ENCODE results near the gene ERAL1.

ERAL1 gene

DNA sequence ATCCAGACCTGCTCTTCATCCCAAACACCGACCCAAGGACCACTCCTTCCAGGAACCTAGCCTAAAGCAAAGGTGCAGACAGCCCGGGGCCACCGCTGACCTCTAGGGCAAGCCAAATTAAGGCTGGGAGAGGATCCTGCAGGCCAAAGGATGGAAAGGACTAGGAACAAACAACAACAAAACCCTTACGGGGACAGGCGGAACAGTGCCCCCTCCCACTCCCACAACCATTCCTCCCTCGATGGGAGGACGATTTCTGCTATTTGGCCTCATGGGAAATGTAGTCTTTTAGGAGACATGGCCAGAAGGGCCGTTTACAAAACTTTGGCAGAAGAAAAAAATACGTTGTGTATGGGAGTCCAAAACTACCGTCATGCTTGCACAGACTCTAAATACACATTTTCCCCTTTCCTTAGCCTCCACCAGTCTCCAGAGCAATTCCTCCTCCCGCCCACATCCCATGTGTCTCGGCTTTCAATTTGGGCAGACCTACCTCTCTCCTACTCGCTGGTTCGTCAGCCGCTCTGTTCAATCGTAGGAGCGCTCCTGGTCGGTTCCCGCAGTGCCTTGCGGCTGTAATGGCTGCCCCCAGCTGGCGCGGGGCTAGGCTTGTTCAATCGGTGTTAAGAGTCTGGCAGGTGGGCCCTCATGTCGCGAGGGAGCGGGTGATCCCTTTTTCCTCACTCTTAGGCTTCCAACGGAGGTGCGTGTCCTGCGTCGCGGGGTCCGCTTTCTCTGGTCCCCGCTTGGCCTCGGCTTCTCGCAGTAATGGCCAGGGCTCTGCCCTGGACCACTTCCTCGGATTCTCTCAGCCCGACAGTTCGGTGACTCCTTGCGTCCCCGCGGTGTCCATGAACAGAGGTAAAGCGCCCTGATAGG lies at the start of gene ERAL1:
Gene ERAL1 (plus strand): TSS at position 560 of the 879 bp plus-strand sequence. CDS start 19 bp downstream, at position 579.
- TF ChIP-seq, protein P1, sequence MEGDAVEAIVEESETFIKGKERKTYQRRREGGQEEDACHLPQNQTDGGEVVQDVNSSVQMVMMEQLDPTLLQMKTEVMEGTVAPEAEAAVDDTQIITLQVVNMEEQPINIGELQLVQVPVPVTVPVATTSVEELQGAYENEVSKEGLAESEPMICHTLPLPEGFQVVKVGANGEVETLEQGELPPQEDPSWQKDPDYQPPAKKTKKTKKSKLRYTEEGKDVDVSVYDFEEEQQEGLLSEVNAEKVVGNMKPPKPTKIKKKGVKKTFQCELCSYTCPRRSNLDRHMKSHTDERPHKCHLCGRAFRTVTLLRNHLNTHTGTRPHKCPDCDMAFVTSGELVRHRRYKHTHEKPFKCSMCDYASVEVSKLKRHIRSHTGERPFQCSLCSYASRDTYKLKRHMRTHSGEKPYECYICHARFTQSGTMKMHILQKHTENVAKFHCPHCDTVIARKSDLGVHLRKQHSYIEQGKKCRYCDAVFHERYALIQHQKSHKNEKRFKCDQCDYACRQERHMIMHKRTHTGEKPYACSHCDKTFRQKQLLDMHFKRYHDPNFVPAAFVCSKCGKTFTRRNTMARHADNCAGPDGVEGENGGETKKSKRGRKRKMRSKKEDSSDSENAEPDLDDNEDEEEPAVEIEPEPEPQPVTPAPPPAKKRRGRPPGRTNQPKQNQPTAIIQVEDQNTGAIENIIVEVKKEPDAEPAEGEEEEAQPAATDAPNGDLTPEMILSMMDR (IDR thresholded peaks at IDR 0.05) = no peak

GRCh38 chr17:28807925-28808634 lies 46.7 kb upstream of the ERAL1 start:
- TF ChIP-seq, protein P1 (IDR thresholded peaks at IDR 0.05) = no peak

DNA sequence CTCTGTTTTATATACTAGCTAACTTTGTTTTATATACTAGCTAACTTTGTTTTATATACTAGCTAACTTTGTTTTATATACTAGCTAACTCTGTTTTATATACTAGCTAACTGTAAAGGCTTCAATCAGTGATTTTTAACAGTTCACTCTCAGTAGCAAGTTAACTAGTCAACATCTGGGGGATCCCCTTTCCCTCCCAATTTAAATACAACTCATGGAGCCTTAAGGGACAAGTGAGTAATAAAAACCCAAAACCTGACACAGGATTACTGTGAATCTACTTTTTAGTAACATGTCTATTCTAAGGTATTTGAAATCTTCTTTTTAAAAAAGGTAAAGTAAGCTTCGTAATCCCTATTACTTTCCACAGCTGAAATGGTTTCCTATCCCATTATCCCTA lies 44.4 kb upstream of the ERAL1 start:
- TF ChIP-seq, protein P1 (IDR thresholded peaks at IDR 0.05) = no peak

DNA sequence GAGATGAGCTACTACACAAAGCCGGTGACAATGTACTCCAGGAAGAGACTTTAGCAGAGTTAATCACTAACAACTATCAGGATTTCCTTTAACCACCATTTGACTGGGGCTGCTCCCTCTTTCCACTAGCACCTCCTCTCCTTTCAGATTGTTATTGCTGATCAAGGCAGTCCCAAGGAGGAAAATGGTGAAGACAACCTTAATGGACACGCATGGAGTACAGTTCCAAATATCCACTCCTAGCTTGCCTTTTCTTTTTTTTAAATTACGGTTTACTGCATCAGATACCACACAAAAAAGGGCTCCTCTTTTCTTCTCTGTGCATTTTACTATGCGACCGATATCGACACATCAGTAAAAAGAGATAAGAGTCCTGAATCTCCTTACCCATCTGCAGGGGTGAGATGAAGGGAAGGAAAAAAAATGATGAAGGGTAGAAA lies 43.1 kb upstream of the ERAL1 start:
- TF ChIP-seq, protein P1 (IDR thresholded peaks at IDR 0.05) = no peak

- TF ChIP-seq, protein P1 (IDR thresholded peaks at IDR 0.05) = no peak
Measured at GRCh38 chr17:28812091-28812747, 42.6 kb upstream of the ERAL1 start.

- TF ChIP-seq, protein P1 (IDR thresholded peaks at IDR 0.05) = no peak
Measured at GRCh38 chr17:28812748-28813377, 42.0 kb upstream of the ERAL1 start.

GRCh38 chr17:28816540-28816939 lies 38.3 kb upstream of the ERAL1 start:
- TF ChIP-seq, protein P1 (IDR thresholded peaks at IDR 0.05) = no peak
